Uterus (tissue), 2 donors: ENCODE results near the gene KRT78.
"Not testable (repeated sequence)": the region's sequence is repeated elsewhere in the genome, so short reads cannot be mapped to it uniquely, and the experiment has no call there.

Source experiments
- CTCF ChIP-seq, 4 experiments: fragments of 200-600 bp in 2 of 4; fragments of 450-650 bp in 2 of 4; sonication (generic) in 2 of 4; IDR thresholded peaks; one replicate each; pipeline ENCODE4 v1.5.1; 2016 to 2019; ENCODE audit warnings: antibody characterized with exemption in 4 of 4, mild to moderate bottlenecking in 2 of 4, moderate library complexity in 1 of 4
- POLR2A ChIP-seq, 2 donors: fragments of 450-650 bp; IDR thresholded peaks; one replicate each; pipeline ENCODE4 v1.6.1; 2016; ENCODE audit warnings: antibody characterized with exemption in 2 of 2, mild to moderate bottlenecking in 1 of 2, moderate library complexity in 1 of 2

GRCh38 chr12:52856077-52856476 is 7.3 kb upstream of the KRT78 start:
- not testable (repeated sequence) for TF ChIP-seq CTCF, POLR2A (IDR thresholded peaks at IDR 0.05)
